NT2/D1 (cell line): ENCODE results near the gene LLGL2.
"Not testable (repeated sequence)": the region's sequence is repeated elsewhere in the genome, so short reads cannot be mapped to it uniquely, and the experiment has no call there.

Source experiments
- DNase-seq: peaks from one replicate; pipeline ENCODE4 v3.0.0-alpha.2; 2011; ENCODE audit warnings: low read depth, low spot score
- H3K27me3 ChIP-seq: 2 replicates; pipeline ENCODE4 v1.6.0; 2011; ENCODE audit warnings: mild to moderate bottlenecking; ENCODE audit not compliant: insufficient read length, insufficient read depth
- H3K36me3 ChIP-seq: 2 replicates; pipeline ENCODE4 v1.6.1; 2011; ENCODE audit warnings: mild to moderate bottlenecking, low read length, mixed read lengths; ENCODE audit not compliant: insufficient read depth, insufficient read length
- H3K4me1 ChIP-seq: 2 replicates; pipeline ENCODE4 v1.5.1; 2011; ENCODE audit not compliant: insufficient read depth, insufficient read length
- H3K4me3 ChIP-seq: 2 replicates; pipeline ENCODE4 v1.5.1; 2011; ENCODE audit warnings: low read depth; ENCODE audit not compliant: insufficient read length
- H3K9ac ChIP-seq: 2 replicates; pipeline ENCODE4 v1.6.0; 2011; ENCODE audit warnings: low read depth; ENCODE audit not compliant: insufficient read length
- H3K9me3 ChIP-seq: 2 replicates; pipeline ENCODE4 v1.5.1; 2011; ENCODE audit warnings: mild to moderate bottlenecking, low read length; ENCODE audit not compliant: insufficient read depth
- SUZ12 ChIP-seq: IDR thresholded peaks from 2 replicates; pipeline ENCODE4 v1.6.1; 2011; ENCODE audit not compliant: insufficient read length, insufficient read depth; ENCODE audit errors: extremely low read depth
- YY1 ChIP-seq: IDR thresholded peaks from 2 replicates; pipeline ENCODE4 v1.6.1; 2011; ENCODE audit not compliant: insufficient read length, insufficient read depth
- ZNF274 ChIP-seq: IDR thresholded peaks from 2 replicates; pipeline ENCODE4 v1.6.1; 2011; ENCODE audit warnings: mild to moderate bottlenecking, low read depth, low read length

Gene LLGL2

GRCh38 chr17:75589012-75589918, 63.8 kb downstream of the LLGL2 start:
- DNase-seq: peak; percentile 75
- Histone ChIP-seq H3K9ac (peak overlapping the region; percentile 83), H3K4me1 (peaks cover 4% of the 10 kb centered on the region), H3K4me3 (peak overlapping the region; percentile 55), H3K36me3 (no peaks in the 10 kb centered on the region), H3K27me3 (peaks cover 3% of the 10 kb centered on the region), H3K9me3 (peaks cover 25% of the 10 kb centered on the region)
- TF ChIP-seq YY1 (no peak), ZNF274 (no peak), SUZ12 (no peak)

DNA sequence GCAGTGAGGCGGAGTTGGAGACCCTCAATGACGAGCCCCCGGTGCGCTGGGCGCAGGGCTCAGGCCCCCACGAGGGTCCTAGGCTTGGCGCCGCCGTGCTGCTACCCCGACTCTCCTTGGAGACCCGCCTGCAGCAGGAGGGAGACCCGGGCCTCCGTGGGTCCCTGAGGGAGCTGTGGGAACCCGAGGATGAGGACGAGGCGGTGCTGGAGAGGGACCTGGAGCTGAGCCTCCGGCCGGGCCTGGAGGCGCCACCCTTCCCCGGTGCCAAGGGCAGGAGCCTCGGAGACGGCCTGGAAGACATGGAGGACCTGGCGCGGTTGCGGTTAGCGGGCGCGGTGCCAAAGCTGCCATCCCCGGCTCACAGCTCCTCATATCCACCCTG, 64.4 kb downstream of the LLGL2 start:
- Histone ChIP-seq H3K9me3 (peaks cover 25% of the 10 kb centered on the region), H3K4me3 (peak overlapping the region; percentile 45), H3K9ac (peak overlapping the region; percentile 79), H3K27me3 (peaks cover 3% of the 10 kb centered on the region), H3K4me1 (peaks cover 4% of the 10 kb centered on the region), H3K36me3 (no peaks in the 10 kb centered on the region)
- no peak for TF ChIP-seq ZNF274
- no peak for TF ChIP-seq YY1
- no peak for TF ChIP-seq SUZ12
- no peak for DNase-seq

DNA sequence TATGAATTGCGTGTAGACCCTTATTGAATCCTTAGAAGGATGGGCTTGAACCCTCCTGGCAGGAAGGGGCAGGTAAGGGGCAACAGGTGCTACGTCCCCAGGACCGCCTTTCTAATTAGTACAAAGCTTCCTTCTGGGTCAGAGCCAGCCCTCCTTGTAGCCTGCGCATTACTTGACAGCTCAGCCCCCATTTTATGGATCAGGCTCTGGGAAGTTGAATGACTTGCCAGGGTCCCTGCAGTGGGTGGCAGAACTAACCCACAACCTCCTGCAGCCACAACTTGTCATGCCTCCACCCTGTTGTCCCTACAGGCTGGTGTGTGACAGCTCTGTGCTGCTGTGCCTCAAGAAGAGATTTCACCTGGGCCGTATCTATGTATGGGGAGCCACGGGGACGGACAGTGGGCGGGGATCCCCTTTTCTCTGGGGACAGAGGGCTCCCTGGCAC, 64.8 kb downstream of the LLGL2 start:
- TF ChIP-seq ZNF274 (no peak), YY1 (no peak), SUZ12 (no peak)
- DNase-seq: no peak
- H3K27me3 ChIP-seq: peaks cover 3% of the 10 kb centered on the region
- H3K4me1 ChIP-seq: peaks cover 4% of the 10 kb centered on the region
- no peak overlapping the region for H3K4me3 ChIP-seq
- peaks cover 23% of the 10 kb centered on the region for H3K9me3 ChIP-seq
- H3K9ac ChIP-seq: no peak overlapping the region
- H3K36me3 ChIP-seq: no peaks in the 10 kb centered on the region

DNA sequence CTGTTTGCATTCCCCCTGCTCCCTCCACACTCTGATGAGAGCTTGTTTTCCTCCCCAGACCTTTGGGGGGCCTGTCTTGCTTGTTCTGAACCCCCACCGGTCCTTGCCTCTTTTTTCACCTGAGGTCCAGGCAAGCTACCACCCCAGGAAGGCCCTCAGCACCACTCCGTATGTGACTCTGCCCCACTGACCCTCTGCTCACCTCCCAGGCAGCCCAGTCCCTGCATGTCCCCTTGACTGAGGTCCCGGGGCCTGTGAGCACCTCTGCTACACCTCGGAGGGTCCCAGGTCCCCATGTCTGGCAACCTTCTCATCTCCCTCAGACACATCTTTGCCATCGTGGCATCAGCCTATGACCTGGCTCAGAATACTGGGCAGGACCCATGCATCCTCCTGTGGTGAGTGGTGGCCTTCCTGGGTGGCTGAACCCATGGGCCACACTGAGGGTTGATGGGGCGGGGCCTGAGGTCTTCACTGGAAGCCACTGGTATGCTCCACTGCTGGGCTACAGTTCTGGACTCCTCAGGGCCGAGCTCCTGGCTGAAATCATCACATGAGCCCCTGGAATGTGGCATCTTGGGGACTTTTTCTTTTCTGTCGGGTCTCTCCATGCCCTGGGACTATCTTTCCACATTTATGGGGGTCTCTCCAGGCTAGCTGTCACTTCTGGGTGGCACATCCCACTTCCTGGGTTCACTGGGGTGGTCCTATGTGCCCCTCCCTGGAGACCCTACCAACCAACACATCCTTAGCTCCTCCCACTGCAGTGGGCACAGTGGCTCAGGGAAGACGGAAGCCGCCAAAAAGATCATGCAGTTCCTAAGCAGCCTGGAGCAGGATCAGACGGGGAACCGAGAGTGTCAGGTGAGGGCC, 65.6 kb downstream of the LLGL2 start:
- Histone ChIP-seq H3K9me3 (peaks cover 17% of the 10 kb centered on the region), H3K4me3 (no peak overlapping the region), H3K4me1 (peaks cover 5% of the 10 kb centered on the region), H3K36me3 (no peaks in the 10 kb centered on the region), H3K9ac (no peak overlapping the region), H3K27me3 (peaks cover 3% of the 10 kb centered on the region)
- no peak for TF ChIP-seq ZNF274
- TF ChIP-seq YY1: no peak
- no peak for TF ChIP-seq SUZ12
- DNase-seq: no peak

GRCh38 chr17:75591722-75592302, 66.3 kb downstream of the LLGL2 start:
- peaks cover 12% of the 10 kb centered on the region; the same call in 1 of the 2 replicates for H3K9me3 ChIP-seq
- TF ChIP-seq SUZ12 (no peak), ZNF274 (no peak), YY1 (no peak)
- H3K4me1 ChIP-seq: peaks cover 8% of the 10 kb centered on the region
- DNase-seq: no peak
- no peak overlapping the region for H3K9ac ChIP-seq
- H3K4me3 ChIP-seq: no peak overlapping the region
- peaks cover 3% of the 10 kb centered on the region for H3K27me3 ChIP-seq
- H3K36me3 ChIP-seq: no peaks in the 10 kb centered on the region

- Histone ChIP-seq H3K36me3 (no peaks in the 10 kb centered on the region), H3K9ac (no peak overlapping the region), H3K9me3 (peaks cover 8% of the 10 kb centered on the region; the same call in 1 of the 2 replicates), H3K4me1 (peaks cover 8% of the 10 kb centered on the region), H3K27me3 (peaks cover under 1% of the 10 kb centered on the region), H3K4me3 (no peak overlapping the region)
- TF ChIP-seq YY1 (no peak), SUZ12 (no peak), ZNF274 (no peak)
- no peak for DNase-seq
These were observed 67.0 kb downstream of the LLGL2 start for GRCh38 chr17:75592348-75593020.

DNA sequence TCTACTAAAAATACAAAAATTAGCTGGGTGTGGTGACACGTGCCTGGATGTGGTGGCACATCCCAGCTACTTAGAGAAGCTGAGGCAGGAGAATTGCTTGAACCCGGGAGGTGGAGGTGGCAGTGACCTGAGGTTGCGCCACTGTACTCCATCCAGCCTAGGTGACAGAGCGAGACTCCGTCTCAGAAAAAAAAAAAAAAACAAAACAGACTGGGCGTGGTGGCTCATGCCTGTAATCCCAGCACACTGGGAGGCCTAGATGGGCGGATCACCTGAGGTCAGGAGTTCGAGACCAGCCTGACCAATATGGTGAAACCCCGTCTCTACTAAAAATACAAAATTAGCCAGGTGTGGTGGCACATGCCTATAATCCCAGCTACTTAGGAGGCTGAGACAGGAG, 67.9 kb downstream of the LLGL2 start:
- not testable (repeated sequence) for H3K9ac ChIP-seq

More for the DNA sequence above, 67.9 kb downstream of the LLGL2 start:
- not testable (repeated sequence) for H3K27me3 ChIP-seq, H3K36me3 ChIP-seq, H3K9me3 ChIP-seq, H3K4me3 ChIP-seq, DNase-seq, H3K4me1 ChIP-seq
